ENCODE results near the gene FTCDNL1.

DNA sequence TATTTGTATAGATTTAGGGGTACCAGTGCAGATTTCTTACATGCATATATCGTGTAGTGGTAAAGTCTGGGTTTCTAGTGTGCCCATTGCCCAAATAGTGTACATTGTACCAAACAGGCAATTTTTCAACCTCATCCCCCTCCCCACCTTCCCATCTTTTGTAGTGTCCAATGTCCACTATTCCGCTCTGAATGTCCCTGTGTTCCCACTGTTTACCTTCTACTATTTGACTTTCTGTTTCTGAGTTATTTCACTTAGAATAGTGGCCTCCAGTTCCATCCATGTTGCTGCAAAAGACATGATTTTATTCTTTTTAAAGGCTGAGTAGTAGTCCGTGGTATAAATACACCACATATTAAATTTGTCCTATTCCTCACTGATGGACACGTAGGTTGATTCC lies 132.9 kb downstream of the FTCDNL1 start:
- TF ChIP-seq, protein P1, sequence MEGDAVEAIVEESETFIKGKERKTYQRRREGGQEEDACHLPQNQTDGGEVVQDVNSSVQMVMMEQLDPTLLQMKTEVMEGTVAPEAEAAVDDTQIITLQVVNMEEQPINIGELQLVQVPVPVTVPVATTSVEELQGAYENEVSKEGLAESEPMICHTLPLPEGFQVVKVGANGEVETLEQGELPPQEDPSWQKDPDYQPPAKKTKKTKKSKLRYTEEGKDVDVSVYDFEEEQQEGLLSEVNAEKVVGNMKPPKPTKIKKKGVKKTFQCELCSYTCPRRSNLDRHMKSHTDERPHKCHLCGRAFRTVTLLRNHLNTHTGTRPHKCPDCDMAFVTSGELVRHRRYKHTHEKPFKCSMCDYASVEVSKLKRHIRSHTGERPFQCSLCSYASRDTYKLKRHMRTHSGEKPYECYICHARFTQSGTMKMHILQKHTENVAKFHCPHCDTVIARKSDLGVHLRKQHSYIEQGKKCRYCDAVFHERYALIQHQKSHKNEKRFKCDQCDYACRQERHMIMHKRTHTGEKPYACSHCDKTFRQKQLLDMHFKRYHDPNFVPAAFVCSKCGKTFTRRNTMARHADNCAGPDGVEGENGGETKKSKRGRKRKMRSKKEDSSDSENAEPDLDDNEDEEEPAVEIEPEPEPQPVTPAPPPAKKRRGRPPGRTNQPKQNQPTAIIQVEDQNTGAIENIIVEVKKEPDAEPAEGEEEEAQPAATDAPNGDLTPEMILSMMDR (conservative IDR thresholded peaks at IDR 0.05; ENCODE audit: low read depth, low read length), result no peak
- no peak for TF ChIP-seq EZH2 (IDR thresholded peaks at IDR 0.05; ENCODE audit: low read length, unreplicated experiment)
- TF ChIP-seq EZH2phosphoT487 (IDR thresholded peaks at IDR 0.05; ENCODE audit: borderline replicate concordance, low read length), result no peak

Data from PC-3 (cell line).